H7 (cell line): ENCODE results near the gene GNAI2. TPM values are rescaled to one million over a fixed set of nuclear protein-coding genes. Genes with fewer than 3 reads are reported as not detected.
A peak's percentile ranks its signal among the peaks of the same experiment; 100 is the strongest.

Experiments
- DNase-seq: peaks from one replicate; pipeline ENCODE4 v3.0.0; 2012
- H3K27me3 ChIP-seq: 2 replicates; pipeline ENCODE4 v1.6.0; 2011; ENCODE audit warnings: mild to moderate bottlenecking, low read length; ENCODE audit not compliant: control insufficient read depth, insufficient read depth
- H3K36me3 ChIP-seq: replicated peaks from 2 replicates; pipeline ENCODE4 v1.5.1; 2011; ENCODE audit warnings: low read length; ENCODE audit not compliant: control insufficient read depth, insufficient read depth
- H3K4me3 ChIP-seq: 2 replicates; pipeline ENCODE4 v1.5.1; 2011; ENCODE audit warnings: low read depth, mild to moderate bottlenecking, control low read depth, low read length, moderate library complexity; ENCODE audit not compliant: insufficient read depth
- total RNA-seq: library from RNA; depleted of rRNA; stranded (reverse); fragments of >200 nt; shearing (Covaris generic); gene quantifications from 2 replicates; pipeline ENCODE4 v1.2.3, GENCODE V29; 2014; rRNA removed

The GNAI2 gene
- total RNA-seq, 1 experiment from 2014 or later = 246 TPM

- Histone ChIP-seq H3K27me3 (no peaks in the 10 kb centered on the region), H3K4me3 (peak overlapping the region; percentile 14; the same call in 1 of the 2 replicates), H3K36me3 (no peaks in the 10 kb centered on the region)
- DNase-seq = no peak
Observed at GRCh38 chr3:50299929-50300680, 64.1 kb downstream of the GNAI2 start.

DNA sequence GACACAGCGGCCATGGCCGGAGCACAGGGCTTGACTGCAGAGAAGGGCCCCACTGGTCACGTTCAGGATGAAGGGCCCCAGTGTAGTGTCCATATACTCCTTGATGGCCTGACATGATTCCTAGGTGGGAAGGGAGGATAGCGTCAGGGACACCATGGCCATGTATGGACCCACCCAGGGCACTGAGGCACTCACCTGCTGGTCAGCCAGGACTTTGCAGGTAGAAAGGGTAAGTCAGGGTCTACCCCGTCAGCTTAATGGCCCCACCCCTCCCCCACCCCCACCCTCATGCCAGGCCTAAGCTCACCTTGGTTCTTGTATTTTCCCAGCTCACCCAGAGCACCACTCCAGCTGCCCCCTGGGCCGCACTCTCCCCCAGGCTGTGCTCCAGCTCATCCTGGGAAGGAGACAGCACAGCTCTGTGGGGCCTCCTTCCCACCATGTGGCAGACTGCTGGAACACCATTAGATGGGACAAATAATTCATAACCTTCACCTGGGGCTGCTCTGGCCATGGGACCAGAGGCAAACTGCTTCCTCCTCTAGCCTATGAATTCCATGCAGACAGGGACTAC, 64.8 kb downstream of the GNAI2 start:
- DNase-seq = no peak
- Histone ChIP-seq H3K36me3 (no peaks in the 10 kb centered on the region), H3K27me3 (no peaks in the 10 kb centered on the region), H3K4me3 (no peak overlapping the region)

DNA sequence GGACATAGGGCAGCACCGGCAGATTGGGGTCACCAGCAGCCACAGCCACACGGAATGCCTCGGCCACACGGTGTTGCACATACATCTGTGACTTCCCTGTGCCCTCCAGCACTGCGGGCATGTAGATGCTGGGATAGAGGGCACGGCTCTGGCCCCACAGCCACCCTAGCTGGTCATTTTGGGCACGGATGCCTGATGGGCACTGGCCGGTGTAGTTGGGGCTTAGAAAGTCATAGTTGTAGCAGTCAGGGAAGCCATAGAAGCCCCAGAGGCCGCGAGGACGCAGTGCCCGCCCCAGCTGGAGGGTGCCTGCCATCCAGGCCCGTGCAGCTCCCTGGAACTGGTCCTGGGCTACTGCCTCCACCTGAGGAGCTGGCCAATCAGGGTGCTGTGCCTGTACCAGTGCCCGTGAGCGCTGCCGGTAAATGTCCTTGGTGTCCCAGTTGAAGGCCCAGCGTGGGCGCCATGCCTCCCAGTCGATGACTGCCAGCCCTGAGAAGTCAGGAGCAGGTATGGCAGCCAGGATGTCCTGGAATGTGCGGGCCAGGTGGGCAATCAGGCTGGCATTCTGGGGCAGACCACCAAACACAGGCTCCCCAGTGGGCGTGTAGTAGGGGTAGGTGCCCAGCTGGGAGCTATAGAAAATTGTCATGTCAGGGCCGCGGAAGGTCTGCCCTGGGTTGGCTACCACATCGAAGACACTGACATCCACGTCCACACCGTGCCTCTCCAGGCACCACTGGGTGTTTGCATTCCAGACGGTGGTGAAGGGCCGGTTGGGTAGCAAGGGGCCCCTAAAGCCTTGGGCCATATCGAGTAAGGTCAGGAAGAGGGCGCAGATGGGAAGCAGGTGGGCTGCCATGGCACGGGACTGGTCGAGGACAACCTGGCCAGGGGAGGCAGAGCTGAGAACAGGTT, 66.3 kb downstream of the GNAI2 start:
- Histone ChIP-seq H3K4me3 (no peak overlapping the region), H3K27me3 (no peaks in the 10 kb centered on the region), H3K36me3 (no peaks in the 10 kb centered on the region)
- no peak for DNase-seq

GRCh38 chr3:50303013-50303815, 67.2 kb downstream of the GNAI2 start, which contains the start of gene HYAL1:
TSS of gene HYAL1 (minus strand) at chr3:50303574. CDS start at chr3:50302956, 618 bp downstream.
- no peaks in the 10 kb centered on the region for H3K36me3 ChIP-seq
- peak within 1 kb of the TSS; percentile 10; the same call in 1 of the 2 replicates for H3K4me3 ChIP-seq
- peak; percentile 98 for DNase-seq
- H3K27me3 ChIP-seq = no peaks in the 10 kb centered on the region

- Histone ChIP-seq H3K27me3 (no peaks in the 10 kb centered on the region), H3K36me3 (no peaks in the 10 kb centered on the region), H3K4me3 (no peak overlapping the region)
- DNase-seq = no peak
Observed at GRCh38 chr3:50304601-50305000, 68.6 kb downstream of the GNAI2 start.

Other genes with a start within 250 kb of the GNAI2 start
- gene RBM5, start 147.3 kb upstream of the GNAI2 start, total RNA-seq = 69.1 and 104 TPM in 2 replicates
- 40.5 and 44.5 TPM in 2 replicates for gene SEMA3F, start 80.9 kb upstream of the GNAI2 start, total RNA-seq
- not detected in 2 replicates for gene GNAT1, start 44.6 kb upstream of the GNAI2 start, total RNA-seq
- 0.21 and 0.22 TPM in 2 replicates for gene SLC38A3, start 30.9 kb upstream of the GNAI2 start, total RNA-seq
- gene SEMA3B, start 32.9 kb downstream of the GNAI2 start, total RNA-seq = 2.8 and 4.4 TPM in 2 replicates
- gene LSMEM2, start 42.9 kb downstream of the GNAI2 start, total RNA-seq = 0.07 and 1.2 TPM in 2 replicates
- gene IFRD2, start 56.2 kb downstream of the GNAI2 start, total RNA-seq = 118 and 146 TPM in 2 replicates
- gene HYAL3, start 63.2 kb downstream of the GNAI2 start, total RNA-seq = 3.5 and 5.7 TPM in 2 replicates
- 23.7 and 28.3 TPM in 2 replicates for gene NAA80, start 63.2 kb downstream of the GNAI2 start, total RNA-seq
- gene HYAL1, start 67.4 kb downstream of the GNAI2 start, total RNA-seq = 5.4 and 8.2 TPM in 2 replicates
- 122 TPM in 2 replicates for gene HYAL2, start 86.5 kb downstream of the GNAI2 start, total RNA-seq
- gene TUSC2, start 92.0 kb downstream of the GNAI2 start, total RNA-seq = 36.3 and 42.1 TPM in 2 replicates
- 11.4 and 16.7 TPM in 2 replicates for gene RASSF1, start 104.6 kb downstream of the GNAI2 start, total RNA-seq
- 1.1 and 1.3 TPM in 2 replicates for gene ZMYND10, start 109.5 kb downstream of the GNAI2 start, total RNA-seq
- gene NPRL2, start 114.6 kb downstream of the GNAI2 start, total RNA-seq = 41.1 and 41.6 TPM in 2 replicates
- gene CYB561D2, start 114.7 kb downstream of the GNAI2 start, total RNA-seq = 19.0 and 20.0 TPM in 2 replicates
- 33.1 and 38.7 TPM in 2 replicates for gene TMEM115, start 123.3 kb downstream of the GNAI2 start, total RNA-seq